NB4 (cell line): ENCODE measurements around the gene CHD8.

Source experiments
- MYC ChIP-seq: IDR thresholded peaks from 2 replicates; pipeline ENCODE4 v1.6.1; 2011; ENCODE audit warnings: low read depth, low read length
- POLR2A ChIP-seq: IDR thresholded peaks from 2 replicates; pipeline ENCODE4 v1.6.1; 2011; ENCODE audit warnings: mild to moderate bottlenecking; ENCODE audit not compliant: insufficient read length; ENCODE audit errors: extremely low read depth
- TF ChIP-seq, protein P1 (sequence below): IDR thresholded peaks from one replicate; pipeline ENCODE4 v1.5.1; 2012; ENCODE audit warnings: low read depth, low read length
- TF ChIP-seq, protein P2 (sequence below): IDR thresholded peaks from 2 replicates; pipeline ENCODE4 v1.6.1; 2011; ENCODE audit warnings: low read depth, low read length

DNA sequence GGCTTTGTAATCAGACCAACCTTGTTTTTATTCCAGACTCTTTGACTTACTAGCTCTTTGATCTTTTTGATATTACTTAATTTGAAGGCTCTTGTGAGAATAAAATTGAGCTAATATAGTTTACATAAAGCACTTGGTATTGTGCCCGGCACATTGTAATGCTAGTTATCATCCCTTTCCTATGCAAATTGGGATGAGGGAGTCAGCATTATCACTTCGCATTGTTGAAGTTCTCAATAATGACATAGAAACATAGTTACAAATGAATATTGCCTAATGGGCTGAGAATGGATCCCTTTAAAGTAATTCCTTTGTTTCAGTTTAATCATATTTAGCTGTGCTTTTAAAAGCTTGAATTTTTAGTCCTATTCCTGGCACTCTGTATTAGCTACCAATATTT is 108.7 kb downstream of the CHD8 start:
- TF ChIP-seq POLR2A (no peak), MYC (no peak)
- TF ChIP-seq, protein P1, sequence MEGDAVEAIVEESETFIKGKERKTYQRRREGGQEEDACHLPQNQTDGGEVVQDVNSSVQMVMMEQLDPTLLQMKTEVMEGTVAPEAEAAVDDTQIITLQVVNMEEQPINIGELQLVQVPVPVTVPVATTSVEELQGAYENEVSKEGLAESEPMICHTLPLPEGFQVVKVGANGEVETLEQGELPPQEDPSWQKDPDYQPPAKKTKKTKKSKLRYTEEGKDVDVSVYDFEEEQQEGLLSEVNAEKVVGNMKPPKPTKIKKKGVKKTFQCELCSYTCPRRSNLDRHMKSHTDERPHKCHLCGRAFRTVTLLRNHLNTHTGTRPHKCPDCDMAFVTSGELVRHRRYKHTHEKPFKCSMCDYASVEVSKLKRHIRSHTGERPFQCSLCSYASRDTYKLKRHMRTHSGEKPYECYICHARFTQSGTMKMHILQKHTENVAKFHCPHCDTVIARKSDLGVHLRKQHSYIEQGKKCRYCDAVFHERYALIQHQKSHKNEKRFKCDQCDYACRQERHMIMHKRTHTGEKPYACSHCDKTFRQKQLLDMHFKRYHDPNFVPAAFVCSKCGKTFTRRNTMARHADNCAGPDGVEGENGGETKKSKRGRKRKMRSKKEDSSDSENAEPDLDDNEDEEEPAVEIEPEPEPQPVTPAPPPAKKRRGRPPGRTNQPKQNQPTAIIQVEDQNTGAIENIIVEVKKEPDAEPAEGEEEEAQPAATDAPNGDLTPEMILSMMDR, result no peak
- TF ChIP-seq, protein P2, sequence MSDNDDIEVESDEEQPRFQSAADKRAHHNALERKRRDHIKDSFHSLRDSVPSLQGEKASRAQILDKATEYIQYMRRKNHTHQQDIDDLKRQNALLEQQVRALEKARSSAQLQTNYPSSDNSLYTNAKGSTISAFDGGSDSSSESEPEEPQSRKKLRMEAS, result no peak
